Vagina (tissue), 2 donors: Measurements from ENCODE around the gene LIN9.

Experiments
- CTCF ChIP-seq, 3 experiments: fragments of 450-650 bp in 2 of 3; fragments of 200-600 bp in 1 of 3; sonication (generic) in 1 of 3; IDR thresholded peaks; one replicate each; pipeline ENCODE4 v1.5.1; 2017 to 2019; ENCODE audit warnings: antibody characterized with exemption in 3 of 3, mild to moderate bottlenecking in 2 of 3, moderate library complexity in 2 of 3
- POLR2AphosphoS5 ChIP-seq, 2 donors: sonication (generic); formaldehyde crosslinking; IDR thresholded peaks; one replicate each; pipeline ENCODE4 v1.9.0; 2017; ENCODE audit warnings: antibody characterized with exemption in 2 of 2, mild to moderate bottlenecking in 2 of 2, low read depth in 1 of 2; ENCODE audit not compliant: insufficient read depth in 1 of 2

- no peak for TF ChIP-seq CTCF (IDR thresholded peaks at IDR 0.05)
- TF ChIP-seq POLR2AphosphoS5 (IDR thresholded peaks at IDR 0.05; ENCODE audit: insufficient read depth in 1 of 2, low read depth in 1 of 2): no peak
Measured at GRCh38 chr1:226210571-226211176, 98.3 kb downstream of the LIN9 start.
